Stimulated activated CD4-positive, alpha-beta T cell treated with anti-CD3 and anti-CD28 coated beads, Interleukin-1b, Interleukin-23, amount 100 ng/mL, for 48 hours (primary cell): ENCODE measurements around the gene UBE2J2.

Experiments used
- DNase-seq: peaks from one replicate; pipeline ENCODE4 v3.0.0-alpha.2; 2020

The UBE2J2 gene

DNA sequence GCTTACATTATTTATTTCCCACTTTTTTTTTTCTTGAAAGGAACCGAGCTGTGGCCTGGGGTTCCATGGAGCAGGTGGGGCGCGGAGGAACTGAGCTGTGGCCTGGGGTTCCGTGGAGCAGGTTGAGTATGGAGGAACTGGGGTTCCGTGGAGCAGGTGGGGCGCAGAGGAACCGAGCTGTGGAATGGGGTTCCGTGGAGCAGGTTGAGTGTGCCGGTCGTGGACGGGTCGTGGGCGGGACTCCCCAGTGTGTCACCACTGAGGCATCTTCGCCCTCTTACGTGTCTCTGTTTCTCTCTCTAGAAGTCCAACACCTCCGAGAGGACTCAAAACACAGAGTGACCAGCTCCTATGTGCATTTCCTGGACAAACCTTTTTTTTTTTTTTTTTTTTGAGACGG lies 5.4 kb upstream of the UBE2J2 start:
- DNase-seq: no peak

DNA sequence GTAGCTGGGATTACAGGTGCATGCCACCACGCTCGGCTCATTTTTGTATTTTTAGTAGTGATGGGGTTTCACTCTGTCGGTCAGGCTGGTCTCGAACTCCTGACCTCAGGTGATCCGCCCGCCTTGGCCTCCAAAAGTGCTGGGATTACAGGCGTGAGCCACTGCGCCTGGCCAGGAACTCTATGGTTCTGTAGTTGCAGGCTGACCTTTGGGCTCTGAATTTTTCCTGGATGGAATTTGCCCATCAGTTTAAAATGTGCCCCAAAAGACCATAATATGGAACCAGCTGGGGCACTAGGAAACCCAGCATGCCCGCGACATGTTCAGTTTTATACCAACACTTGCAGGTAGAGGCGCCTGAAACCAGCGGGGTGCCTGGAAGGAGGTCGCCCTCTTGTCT lies 5.0 kb upstream of the UBE2J2 start:
- no peak for DNase-seq

DNA sequence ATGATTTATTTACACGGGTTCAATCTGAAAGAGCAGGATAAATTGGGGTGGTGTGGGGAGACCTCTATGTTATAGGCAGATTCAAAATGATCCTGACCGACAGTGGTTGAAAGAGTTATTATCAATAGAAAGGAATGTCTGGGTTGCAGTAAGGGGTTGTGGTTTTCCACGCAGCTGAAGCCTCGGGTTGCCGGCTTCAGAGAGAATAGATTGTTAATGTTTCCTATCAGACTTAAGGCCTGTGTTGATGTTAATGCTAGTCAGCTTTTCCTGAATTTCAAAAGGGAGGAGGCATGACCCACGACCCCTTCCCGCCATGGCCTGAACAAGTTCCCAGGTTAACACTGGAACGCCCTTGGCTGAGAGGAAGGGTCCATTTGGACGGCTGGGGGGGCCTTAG lies 2.2 kb upstream of the UBE2J2 start:
- no peak for DNase-seq

- no peak for DNase-seq
Measured at GRCh38 chr1:1274931-1275431, 1.3 kb upstream of the UBE2J2 start.

- no peak for DNase-seq
Measured at GRCh38 chr1:1274299-1274930, 761 bp upstream of the UBE2J2 start.

GRCh38 chr1:1273209-1273511 lies 494 bp downstream of the UBE2J2 start:
- DNase-seq: no peak

DNA sequence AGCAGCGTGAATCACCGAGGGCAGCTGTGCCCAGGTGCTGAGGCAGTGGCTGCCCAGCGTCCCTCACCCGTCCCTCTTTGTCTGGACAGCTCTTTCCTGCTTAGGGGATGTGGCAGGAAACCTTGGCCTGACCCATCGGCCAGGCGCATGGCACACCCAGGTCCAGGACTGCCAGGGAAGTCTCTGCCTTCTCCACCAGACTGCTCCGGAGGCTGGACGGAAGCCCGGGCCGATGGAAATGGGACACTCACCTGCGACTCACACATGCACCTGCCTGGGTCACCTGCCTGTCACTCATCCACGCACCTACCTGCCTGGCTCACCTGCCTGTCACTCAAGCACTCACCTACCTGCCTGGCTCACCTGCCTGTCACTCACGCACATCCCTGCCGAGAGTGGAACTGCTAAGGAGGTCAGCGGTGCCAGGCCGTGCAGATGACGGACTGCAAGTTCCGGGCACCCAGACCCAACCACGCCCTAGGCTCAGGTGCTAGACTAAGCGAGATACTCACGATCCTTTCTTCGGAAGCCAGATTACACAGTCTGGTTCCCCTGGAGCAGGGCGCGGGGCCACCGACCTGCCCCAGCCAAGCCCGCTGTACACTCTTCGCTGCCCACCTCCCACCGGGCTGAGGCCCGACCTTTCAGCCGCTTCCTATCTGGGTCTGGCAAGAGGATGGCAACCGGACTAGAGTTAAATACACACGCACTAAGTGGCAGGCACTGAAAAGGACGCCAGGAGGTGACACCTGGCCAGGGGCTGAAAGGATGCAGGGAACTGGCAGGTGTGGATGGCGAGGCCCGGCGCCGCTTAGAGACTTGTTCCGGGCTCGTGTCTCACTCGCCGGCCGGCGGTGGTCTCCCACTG lies 1.1 kb downstream of the UBE2J2 start:
- DNase-seq: no peak

GRCh38 chr1:1270813-1271212 lies 2.8 kb downstream of the UBE2J2 start:
- no peak for DNase-seq

GRCh38 chr1:1268284-1268682 lies 5.4 kb downstream of the UBE2J2 start:
- no peak for DNase-seq

- DNase-seq: no peak
Measured at GRCh38 chr1:1267488-1268283, 6.0 kb downstream of the UBE2J2 start.

DNA sequence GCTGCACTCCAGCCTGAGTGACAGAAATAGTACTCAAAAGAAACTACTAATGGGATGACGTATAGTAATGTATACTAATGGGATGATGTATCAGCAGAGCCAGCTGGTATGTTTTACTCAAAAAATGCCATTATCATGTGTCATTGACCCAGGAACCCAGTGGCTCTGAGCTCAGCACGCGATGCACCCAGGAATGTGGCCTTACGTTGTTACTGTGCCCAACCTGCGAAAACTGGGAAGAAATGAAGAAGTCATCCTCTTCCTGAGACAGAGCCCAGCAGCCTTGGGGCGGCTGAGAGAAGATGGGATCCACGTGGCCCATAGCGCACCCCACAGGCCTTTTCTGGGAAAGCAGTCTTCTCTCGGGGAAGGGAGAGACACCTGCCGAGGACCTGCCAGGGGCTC lies 8.8 kb downstream of the UBE2J2 start:
- DNase-seq: no peak

GRCh38 chr1:1264026-1264425 lies 9.6 kb downstream of the UBE2J2 start:
- no peak for DNase-seq

DNA sequence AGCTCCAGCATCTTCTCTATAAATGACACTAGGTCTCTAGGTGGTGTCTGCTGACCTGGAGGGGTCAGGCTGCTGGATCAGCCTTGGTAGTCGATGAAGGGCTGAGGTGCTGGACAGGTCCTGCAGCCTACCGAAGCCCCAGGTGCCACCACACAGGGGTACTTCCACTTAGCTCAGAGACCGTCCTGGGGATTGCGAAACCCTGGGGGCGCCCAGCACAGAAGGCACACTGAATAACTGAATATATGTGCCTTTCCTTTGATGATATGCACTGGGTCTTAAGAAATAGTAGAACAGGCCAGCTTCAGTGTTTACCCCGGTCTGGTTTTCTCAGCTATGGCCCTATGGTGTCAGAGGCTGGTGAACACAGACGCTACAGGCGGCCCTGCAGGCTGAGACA lies 10.9 kb downstream of the UBE2J2 start:
- DNase-seq: no peak

DNA sequence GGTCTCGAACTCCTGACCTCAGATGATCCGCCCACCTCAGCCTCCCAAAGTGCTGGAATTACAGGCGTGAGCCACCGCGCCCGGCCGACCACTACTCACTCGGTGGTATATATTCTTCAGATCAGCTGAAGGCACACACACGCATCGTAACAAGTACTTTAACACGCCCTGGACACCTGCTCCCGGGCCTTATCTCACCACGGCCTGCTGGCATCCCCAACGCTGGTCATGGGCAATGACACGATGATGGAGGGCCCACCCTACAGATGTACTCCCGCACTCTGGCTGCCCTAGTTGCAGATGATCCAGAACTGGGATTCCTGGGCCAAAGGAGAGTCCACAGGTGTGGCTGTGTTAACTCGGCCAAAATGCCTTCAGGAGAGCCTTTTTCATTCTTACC lies 11.6 kb downstream of the UBE2J2 start:
- DNase-seq: no peak

GRCh38 chr1:1260843-1261560 lies 12.7 kb downstream of the UBE2J2 start:
- no peak for DNase-seq

DNA sequence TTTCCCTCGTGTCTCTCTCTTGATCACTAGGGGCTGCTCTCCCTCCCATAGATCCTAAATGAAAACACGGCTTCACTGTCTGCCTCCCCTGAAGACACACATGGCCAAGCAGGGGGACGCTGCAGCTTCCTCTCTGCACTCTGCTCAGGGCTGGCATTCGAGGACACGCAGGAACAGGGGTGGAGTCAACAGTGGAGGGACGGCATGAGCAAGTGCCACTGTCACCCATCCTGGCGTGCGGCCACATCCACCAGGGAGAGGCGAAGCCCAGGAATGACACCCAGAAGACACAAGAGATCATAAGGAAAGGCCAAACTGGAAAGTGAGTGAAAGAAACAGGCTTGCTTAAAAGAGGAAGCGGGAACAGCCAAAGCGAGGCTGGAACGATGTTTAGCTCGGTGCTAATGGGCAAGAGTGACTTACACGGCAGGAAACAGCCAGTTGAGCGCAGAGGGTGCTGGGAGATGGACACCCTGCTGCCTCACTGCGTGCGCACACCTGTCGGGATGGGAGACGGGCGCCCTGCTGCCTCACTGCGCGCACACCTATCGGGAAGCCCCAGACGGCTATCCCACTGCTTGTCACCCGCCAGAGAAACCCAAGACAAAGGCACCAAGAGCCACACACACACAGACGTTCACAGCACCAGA lies 13.6 kb downstream of the UBE2J2 start:
- no peak for DNase-seq

DNA sequence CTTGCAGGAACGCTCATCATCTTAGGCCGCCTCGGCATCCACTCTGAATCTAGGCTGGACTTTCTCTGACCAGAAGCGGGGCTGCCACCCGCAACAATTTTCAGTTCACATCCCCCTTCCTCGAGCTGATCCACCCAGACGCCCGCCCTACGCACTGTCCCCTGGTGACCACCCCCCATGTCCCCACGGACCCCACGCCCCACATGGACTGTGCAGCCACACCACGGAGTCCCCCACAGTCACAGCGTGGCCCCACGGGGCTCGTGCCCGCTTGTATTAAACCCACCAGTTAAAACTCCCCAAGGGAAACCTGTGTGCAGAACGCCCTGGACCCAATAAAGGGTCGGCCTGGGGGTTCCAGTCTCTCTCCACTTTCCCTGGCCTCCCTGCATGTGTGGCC lies 14.1 kb downstream of the UBE2J2 start:
- no peak for DNase-seq

DNA sequence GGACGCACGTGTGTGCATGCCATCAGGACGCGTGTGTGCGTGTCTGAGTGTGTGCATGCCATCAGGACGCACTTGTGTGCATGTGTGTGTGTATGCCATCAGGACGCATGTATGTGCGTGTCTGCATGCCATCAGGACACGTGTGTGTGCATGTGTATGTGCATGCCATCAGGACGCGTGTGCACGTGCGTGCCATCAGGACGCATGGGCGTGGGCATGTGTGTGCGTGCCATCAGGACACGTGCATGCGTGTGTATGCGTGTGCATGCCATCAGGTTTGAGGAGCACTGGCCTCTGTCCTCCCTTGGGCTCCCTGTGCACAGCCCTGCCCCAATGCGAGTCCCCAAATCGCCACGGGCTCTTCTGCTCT lies 14.6 kb downstream of the UBE2J2 start:
- no peak for DNase-seq

DNA sequence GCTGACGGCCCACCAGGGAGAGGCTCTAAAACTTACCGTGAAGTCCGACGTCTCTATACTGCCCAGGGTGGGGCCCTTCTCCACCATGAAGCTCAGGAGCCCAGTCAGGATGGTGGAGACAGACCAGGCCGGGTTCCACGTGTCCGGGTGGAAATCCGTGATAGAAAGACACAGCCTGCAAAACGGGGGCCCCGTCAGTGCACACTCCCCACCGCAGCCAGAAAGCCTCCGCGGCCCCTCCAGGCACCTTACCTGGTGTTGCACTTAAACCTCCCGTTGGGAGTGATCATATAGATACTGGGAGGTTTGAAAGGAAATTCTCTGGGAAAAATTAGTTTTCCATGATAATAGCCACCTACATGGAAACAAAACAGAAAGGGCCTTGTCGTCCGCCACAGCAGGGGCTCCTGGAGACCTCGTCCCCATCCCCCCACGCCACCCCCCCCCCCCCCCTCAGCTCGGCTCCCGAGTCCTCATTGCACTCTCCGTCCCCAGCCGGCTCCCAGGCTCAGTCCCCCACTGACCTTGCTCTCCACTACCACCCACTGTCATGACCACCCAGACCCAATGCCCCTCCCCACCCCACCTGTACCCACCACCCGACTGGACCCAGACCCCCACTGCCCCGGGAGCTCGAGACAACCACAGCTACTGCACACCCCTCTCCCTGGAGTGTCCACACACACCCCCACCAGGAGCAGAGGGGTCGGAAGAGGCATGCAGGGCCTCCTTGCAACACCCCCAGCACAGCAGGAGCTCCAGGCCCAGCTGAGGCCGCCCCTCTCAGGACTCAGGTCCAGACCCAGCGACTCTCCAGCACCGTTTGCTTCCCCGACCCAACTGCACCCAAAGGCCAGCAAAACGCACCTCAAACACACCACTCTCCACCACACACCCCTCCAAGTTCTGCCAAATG lies 16.4 kb downstream of the UBE2J2 start:
- DNase-seq: no peak

DNA sequence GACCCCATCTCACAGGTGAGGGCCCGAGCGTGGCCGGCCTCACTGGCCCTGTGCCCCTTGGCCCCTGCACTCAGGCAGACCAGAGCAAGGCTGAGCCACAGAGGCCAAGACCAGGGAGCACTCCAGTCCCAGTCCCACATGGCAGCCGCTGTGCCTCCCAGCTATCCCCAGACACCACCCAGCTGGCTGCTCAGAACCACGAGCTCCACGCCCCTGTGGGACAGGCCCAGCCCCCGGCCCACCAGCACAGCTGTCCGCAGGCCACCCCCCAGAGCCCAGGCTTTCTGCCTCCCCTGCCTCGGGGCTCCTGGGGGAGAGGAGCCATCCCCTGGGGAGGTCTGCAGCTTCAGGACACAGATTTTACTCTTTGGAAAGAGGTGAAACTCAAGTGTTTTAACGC lies 18.0 kb downstream of the UBE2J2 start:
- no peak for DNase-seq

GRCh38 chr1:1255078-1255477 lies 18.6 kb downstream of the UBE2J2 start:
- no peak for DNase-seq

- no peak for DNase-seq
Measured at GRCh38 chr1:1254667-1254998, 19.0 kb downstream of the UBE2J2 start.
